Osteoblast (primary cell): ENCODE data around the gene DEPDC1. TPM values are rescaled to one million over a fixed set of nuclear protein-coding genes. Genes with fewer than 3 reads are reported as not detected.
A peak's percentile ranks its signal among the peaks of the same experiment; 100 is the strongest.
"Not testable (repeated sequence)": the region's sequence is repeated elsewhere in the genome, so short reads cannot be mapped to it uniquely, and the experiment has no call there.

ENCODE experiments used
- DNase-seq: peaks from one replicate; pipeline ENCODE4 v3.0.0; 2011; ENCODE audit warnings: low spot score, mixed read lengths; ENCODE audit not compliant: insufficient read length; ENCODE audit errors: missing footprints
- H2AFZ ChIP-seq: 2 replicates; pipeline ENCODE4 v1.6.0; 2011; ENCODE audit warnings: mild to moderate bottlenecking, low read length
- H3K27ac ChIP-seq: 2 replicates; pipeline ENCODE4 v1.5.1; 2011; ENCODE audit warnings: mild to moderate bottlenecking, low read depth, low read length, moderate library complexity
- H3K27me3 ChIP-seq: 2 replicates; pipeline ENCODE4 v1.6.0; 2012; ENCODE audit warnings: mild to moderate bottlenecking, control low read depth, inconsistent platforms, low read length, moderate library complexity; ENCODE audit not compliant: insufficient read depth
- H3K36me3 ChIP-seq: 2 replicates; pipeline ENCODE4 v1.5.1; 2011; ENCODE audit warnings: mild to moderate bottlenecking, low read length, control low read depth, moderate library complexity; ENCODE audit not compliant: insufficient read depth
- H3K4me1 ChIP-seq: 2 replicates; pipeline ENCODE4 v1.5.1; 2011; ENCODE audit warnings: mild to moderate bottlenecking, low read length, control low read depth, moderate library complexity; ENCODE audit not compliant: insufficient read depth
- H3K4me2 ChIP-seq: 2 replicates; pipeline ENCODE4 v1.6.0; 2011; ENCODE audit warnings: mild to moderate bottlenecking, low read length; ENCODE audit not compliant: insufficient read depth
- H3K4me3 ChIP-seq: fragments of 200-600 bp; sonication (generic); 3 replicates; pipeline ENCODE4 v1.5.1; 2012; ENCODE audit warnings: mild to moderate bottlenecking, low read length, inconsistent platforms; ENCODE audit not compliant: insufficient read depth
- H3K79me2 ChIP-seq: 2 replicates; pipeline ENCODE4 v1.6.0; 2012; ENCODE audit warnings: mild to moderate bottlenecking, low read length, control low read depth, inconsistent platforms; ENCODE audit not compliant: insufficient read depth
- H3K9me3 ChIP-seq: 2 replicates; pipeline ENCODE4 v1.5.1; 2011; ENCODE audit warnings: low read depth, low read length, control low read depth
- H4K20me1 ChIP-seq: 2 replicates; pipeline ENCODE4 v1.6.0; 2012; ENCODE audit warnings: mild to moderate bottlenecking, low read length, control low read depth; ENCODE audit not compliant: insufficient read depth
- CTCF ChIP-seq: IDR thresholded peaks from 2 replicates; pipeline ENCODE4 v1.5.1; 2011; ENCODE audit warnings: mild to moderate bottlenecking, low read depth, low read length, moderate library complexity; ENCODE audit errors: extremely low read depth
- total RNA-seq: library from RNA; depleted of rRNA; stranded (reverse); fragments of >200 nt; gene quantifications from 2 replicates; pipeline ENCODE4 v1.2.3, GENCODE V29; 2012

The DEPDC1 gene
- total RNA-seq, 1 donor = 1.4 TPM

- no peak overlapping the region for H3K4me2 ChIP-seq
- no peak overlapping the region for H2AFZ ChIP-seq
- no peaks in the 10 kb centered on the region for H4K20me1 ChIP-seq
- no peak for DNase-seq
- H3K9me3 ChIP-seq = no peaks in the 10 kb centered on the region
- H3K4me1 ChIP-seq = no peaks in the 10 kb centered on the region
- H3K4me3 ChIP-seq = no peak overlapping the region
- no peak overlapping the region for H3K27ac ChIP-seq
- H3K27me3 ChIP-seq = no peaks in the 10 kb centered on the region
- H3K79me2 ChIP-seq = no peaks in the 10 kb centered on the region
- peaks cover 12% of the 10 kb centered on the region for H3K36me3 ChIP-seq
- TF ChIP-seq CTCF = no peak
Measured at GRCh38 chr1:68479501-68479900, 17.4 kb downstream of the DEPDC1 start.

GRCh38 chr1:68478662-68479061 lies 18.2 kb downstream of the DEPDC1 start:
- no peaks in the 10 kb centered on the region for H4K20me1 ChIP-seq
- no peak for DNase-seq
- H3K27ac ChIP-seq = no peak overlapping the region
- H3K9me3 ChIP-seq = no peaks in the 10 kb centered on the region
- no peak for TF ChIP-seq CTCF
- no peaks in the 10 kb centered on the region for H3K79me2 ChIP-seq
- H2AFZ ChIP-seq = peak overlapping the region; percentile 36
- H3K27me3 ChIP-seq = no peaks in the 10 kb centered on the region
- H3K4me2 ChIP-seq = no peak overlapping the region
- H3K4me1 ChIP-seq = no peaks in the 10 kb centered on the region
- H3K4me3 ChIP-seq = no peak overlapping the region
- H3K36me3 ChIP-seq = peaks cover 12% of the 10 kb centered on the region

GRCh38 chr1:68476626-68477025 lies 20.3 kb downstream of the DEPDC1 start:
- not testable (repeated sequence) for H3K9me3 ChIP-seq, H3K79me2 ChIP-seq, H3K4me2 ChIP-seq, H4K20me1 ChIP-seq, H3K4me1 ChIP-seq, DNase-seq, H3K27ac ChIP-seq, H3K27me3 ChIP-seq
- H3K4me3 ChIP-seq = peak overlapping the region; percentile 10
- H3K36me3 ChIP-seq = peaks cover 12% of the 10 kb centered on the region
- peak overlapping the region; percentile 51 for H2AFZ ChIP-seq

- Histone ChIP-seq H3K27me3 (no peaks in the 10 kb centered on the region), H3K79me2 (no peaks in the 10 kb centered on the region), H3K36me3 (peaks cover 2% of the 10 kb centered on the region), H3K4me2 (no peak overlapping the region), H3K4me3 (no peak overlapping the region), H3K27ac (no peak overlapping the region), H3K9me3 (no peaks in the 10 kb centered on the region), H2AFZ (no peak overlapping the region), H4K20me1 (no peaks in the 10 kb centered on the region), H3K4me1 (no peaks in the 10 kb centered on the region)
- TF ChIP-seq CTCF = no peak
- DNase-seq = no peak
Measured at GRCh38 chr1:68473060-68473459, 23.8 kb downstream of the DEPDC1 start.
